Right lobe of liver (tissue), 4 donors: ENCODE measurements around the gene CD81.

ENCODE experiments used
- CTCF ChIP-seq, 4 donors: fragments of 200-600 bp in 3 of 4; fragments of 450-650 bp in 1 of 4; IDR thresholded peaks; one replicate each; pipeline versions ENCODE4 v1.5.1 to v1.8.0; 2016 to 2022; ENCODE audit warnings: antibody characterized with exemption in 4 of 4, mild to moderate bottlenecking in 2 of 4
- POLR2A ChIP-seq: fragments of 450-650 bp; IDR thresholded peaks from one replicate; pipeline ENCODE4 v1.6.1; 2017; ENCODE audit warnings: antibody characterized with exemption, mild to moderate bottlenecking
- donor health status: DM: no; HTN: no; CAD: no.
- donor health status: DM: no; HTN: no; CAD: no.
- donor health status: DM: no; HTN: yes; CAD: no.

- TF ChIP-seq CTCF (IDR thresholded peaks at IDR 0.05), result no peak
- no peak for TF ChIP-seq POLR2A
Measured at GRCh38 chr11:2416765-2417164, 39.7 kb downstream of the CD81 start.
